ENCODE data around the gene FTO.

GRCh38 chr16:53785044-53785443 lies 81.1 kb downstream of the FTO start:
- TF ChIP-seq CTCF (IDR thresholded peaks at IDR 0.05) (no peak), ZFX (IDR thresholded peaks at IDR 0.05; ENCODE audit: borderline replicate concordance) (no peak)
